K562 (cell line): ENCODE results near the gene CDCA4. TPM values are rescaled to one million over a fixed set of nuclear protein-coding genes. Genes with fewer than 3 reads are reported as not detected.

Experiments
- ATAC-seq: fragments of 200-7000 bp; cut with Tn5 transposase; 3 replicates; pipeline ENCODE4 v1.9.1; 2020; ENCODE audit warnings: moderate library complexity
- BruUV-seq: library from RNA; stranded (reverse); fragments of 400-500 nt; replicated peaks from 2 replicates; lab custom pipeline; 2021; lab: Mats Ljungman, UMichigan
- CTCF ChIA-PET: fragments of 300-600 bp; formaldehyde crosslinking; extraction: SDS; loops from one replicate; lab custom pipeline; 2021; ENCODE audit warnings: low intra/inter-chr PET ratio; lab: Yijun Ruan, JAX
- POLR2A ChIA-PET: fragments of 300-600, 350-650 bp; sonication (Branson Sonifier 250); formaldehyde crosslinking; extraction: SDS; loops from one replicate; lab custom pipeline; 2021; ENCODE audit warnings: antibody characterized with exemption, inconsistent platforms; lab: Yijun Ruan, JAX
- DNase-seq, 4 experiments: peaks; one replicate each; pipeline versions ENCODE4 v3.0.0 to v3.0.0-alpha.2; 2011 to 2018; ENCODE audit warnings: low spot score in 3 of 4, mixed read lengths in 3 of 4; ENCODE audit errors: extremely low read depth in 1 of 4
- FAIRE-seq: peaks from 2 replicates; lab custom pipeline; 2011; peaks lifted over from hg19 to GRCh38; lab: Jason Lieb, UNC
- H2AFZ ChIP-seq: 2 replicates; pipeline ENCODE4 v1.6.0; 2011; ENCODE audit warnings: low read depth, low read length, control low read depth, inconsistent platforms
- H3K27ac ChIP-seq: fragments of 200-600 bp; 3 replicates; pipeline ENCODE4 v1.8.0; 2011; ENCODE audit warnings: low read depth, mild to moderate bottlenecking, control low read depth, inconsistent platforms, low read length, moderate library complexity, mixed read lengths; ENCODE audit errors: extremely low read depth
- H3K27me3 ChIP-seq, 2 experiments: fragments of 300-600 bp in 1 of 2; 2 replicates in 1 of 2; 3 replicates in 1 of 2; pipeline versions ENCODE4 v1.6.0 to v1.8.0; 2011; ENCODE audit warnings: inconsistent platforms in 2 of 2, low read length in 2 of 2, mild to moderate bottlenecking in 1 of 2, mixed read lengths in 1 of 2, moderate library complexity in 1 of 2; ENCODE audit not compliant: control insufficient read depth in 2 of 2, insufficient read depth in 2 of 2
- H3K36me3 ChIP-seq: fragments of 300-600 bp; 3 replicates; pipeline ENCODE4 v1.8.0; 2011; ENCODE audit warnings: mild to moderate bottlenecking, low read length, inconsistent platforms; ENCODE audit not compliant: control insufficient read depth, insufficient read depth
- H3K4me1 ChIP-seq, 2 experiments: fragments of 200-600 bp in 1 of 2; replicated peaks in 1 of 2; 2 replicates in 1 of 2; 3 replicates in 1 of 2; pipeline versions ENCODE4 v1.5.1 to v1.8.0; 2011; ENCODE audit warnings: inconsistent platforms in 2 of 2, low read length in 2 of 2, mild to moderate bottlenecking in 1 of 2, mixed read lengths in 1 of 2, moderate library complexity in 1 of 2; ENCODE audit not compliant: control insufficient read depth in 2 of 2, insufficient read depth in 2 of 2
- H3K4me2 ChIP-seq: 2 replicates; pipeline ENCODE4 v1.6.1; 2011; ENCODE audit warnings: low read length, control low read depth, inconsistent platforms, mixed read lengths; ENCODE audit not compliant: insufficient read depth
- H3K4me3 ChIP-seq: fragments of 200-600 bp; sonication (generic), shearing (Covaris generic); 2 replicates; pipeline ENCODE4 v1.5.1; 2016; ENCODE audit warnings: control low read depth, inconsistent platforms
- H3K79me2 ChIP-seq: fragments of 200-600 bp; 3 replicates; pipeline ENCODE4 v1.8.0; 2011; ENCODE audit warnings: low read length, inconsistent platforms; ENCODE audit not compliant: control insufficient read depth, insufficient read depth
- H3K9ac ChIP-seq, 2 experiments: 2 replicates each; pipeline versions ENCODE4 v1.6.0 to v1.6.1; 2011; ENCODE audit warnings: low read depth in 2 of 2, low read length in 2 of 2, control low read depth in 1 of 2, inconsistent platforms in 1 of 2, mild to moderate bottlenecking in 1 of 2, mixed read lengths in 1 of 2; ENCODE audit not compliant: insufficient read depth in 1 of 2
- H3K9me1 ChIP-seq: one replicate; pipeline ENCODE4 v1.6.0; 2011; ENCODE audit warnings: inconsistent platforms, mild to moderate bottlenecking, low read length, moderate library complexity; ENCODE audit not compliant: control insufficient read depth, insufficient read depth
- H3K9me3 ChIP-seq: replicated peaks from 2 replicates; pipeline ENCODE4 v1.5.1; 2011; ENCODE audit warnings: low read depth, low read length, inconsistent platforms; ENCODE audit not compliant: control insufficient read depth, insufficient read depth
- H4K20me1 ChIP-seq: replicated peaks from 2 replicates; pipeline ENCODE4 v1.6.1; 2011; ENCODE audit warnings: low read length, inconsistent platforms, mixed read lengths; ENCODE audit not compliant: control insufficient read depth, insufficient read depth
- CHCHD3 ChIP-seq: fragments of 250-450 bp; sonication (Bioruptor Pico); IDR thresholded peaks from 2 replicates; pipeline ENCODE4 v2.1.2; 2022; ENCODE audit warnings: mild to moderate bottlenecking
- CREB1 ChIP-seq, 2 experiments: sonication (generic) in 1 of 2; formaldehyde crosslinking in 1 of 2; IDR thresholded peaks; 2 replicates each; pipeline versions ENCODE4 v1.6.1 to v1.8.0; 2012 to 2022; ENCODE audit warnings: inconsistent platforms in 1 of 2, mild to moderate bottlenecking in 1 of 2, missing genetic modification reagents in 1 of 2, moderate library complexity in 1 of 2
- FOXA3 ChIP-seq, 2 experiments: fragments of 450-650 bp in 1 of 2; sonication (generic) in 1 of 2; formaldehyde crosslinking; IDR thresholded peaks in 1 of 2; conservative IDR thresholded peaks in 1 of 2; 2 replicates each; pipeline versions ENCODE4 v1.4.0 to v1.8.0; 2020 to 2022; ENCODE audit warnings: mild to moderate bottlenecking in 2 of 2, missing genetic modification reagents in 1 of 2
- KDM4B ChIP-seq, 2 experiments: fragments of 450-650 bp in 1 of 2; sonication (generic) in 1 of 2; IDR thresholded peaks; 2 replicates each; pipeline ENCODE4 v1.6.1; 2016 to 2017; ENCODE audit warnings: borderline replicate concordance in 2 of 2, antibody characterized with exemption in 1 of 2, low read depth in 1 of 2, mild to moderate bottlenecking in 1 of 2
- MCM7 ChIP-seq, 2 experiments: fragments of 450-650 bp; IDR thresholded peaks; 2 replicates each; pipeline ENCODE4 v1.6.1; 2016 to 2018
- PTBP1 ChIP-seq: fragments of 200-400 bp; formaldehyde crosslinking; IDR thresholded peaks from 2 replicates; pipeline ENCODE4 v1.6.1; 2017; ENCODE audit warnings: low read depth, low read length
- ZNF232 ChIP-seq: sonication (generic); formaldehyde crosslinking; IDR thresholded peaks from 2 replicates; pipeline ENCODE4 v1.8.0; 2022; ENCODE audit warnings: mild to moderate bottlenecking, missing genetic modification reagents
- ZNF263 ChIP-seq: sonication (generic); formaldehyde crosslinking; IDR thresholded peaks from 2 replicates; pipeline ENCODE4 v1.8.0; 2022; ENCODE audit warnings: mild to moderate bottlenecking, missing genetic modification reagents, borderline replicate concordance
- ZNF3 ChIP-seq: fragments of 250-450 bp; sonication (Bioruptor Pico); IDR thresholded peaks from 2 replicates; pipeline ENCODE4 v1.5.0; 2021; ENCODE audit warnings: mild to moderate bottlenecking, moderate library complexity
- ZNF507 ChIP-seq: conservative IDR thresholded peaks from 2 replicates; pipeline ENCODE4 v1.6.1; 2017; ENCODE audit warnings: missing genetic modification characterization, missing compliant biosample characterization
- ZNF76 ChIP-seq: fragments of 250-450 bp; sonication (Bioruptor Pico); IDR thresholded peaks from 2 replicates; pipeline ENCODE4 v1.4.0; 2020; ENCODE audit warnings: mild to moderate bottlenecking, moderate library complexity, borderline replicate concordance
- ZSCAN32 ChIP-seq: fragments of 450-650 bp; formaldehyde crosslinking; IDR thresholded peaks from 2 replicates; pipeline ENCODE4 v1.4.0; 2020; ENCODE audit warnings: mild to moderate bottlenecking, moderate library complexity
- WGBS: fragments of 100-300 bp; shearing (Covaris generic); methylation state at CpG from one replicate; pipeline ENCODE4 v1.1.6; 2016; ENCODE audit warnings: low coverage, mixed read lengths; ENCODE audit not compliant: insufficient coverage; ENCODE audit errors: missing lambda C conversion rate; 5-methylcytosine and 5-hydroxymethylcytosine counted together
- in situ Hi-C: fragments of 300-500 bp; cut with MboI; formaldehyde crosslinking; loops from 4 replicates; pipeline ENCODE4 v1.15.0; 2018; ENCODE audit warnings: inconsistent platforms, mixed read lengths
- intact Hi-C: fragments of 100-400 bp; cut with micrococcal nuclease; formaldehyde crosslinking; loops from 2 replicates; pipeline ENCODE4 v1.14.2; 2022
- polyA plus RNA-seq, 8 experiments: library from polyadenylated mRNA; depleted of rRNA in 4 of 8; stranded (reverse) in 5 of 8; unstranded in 3 of 8; fragments of >200 nt; fragmentation: Nextera tagmentation in 2 of 8; fragmentation: Illumina TruSeq in 1 of 8; extraction: Ambion mirVana in 2 of 8; extraction: Trizol in 1 of 8; gene quantifications; 2 replicates each; pipeline versions ENCODE4 v1.2.1 to v1.2.3, GENCODE V29; 2011 to 2014; ENCODE audit warnings: inconsistent platforms in 1 of 8, missing spikeins in 1 of 8
- total RNA-seq, 7 experiments: library from RNA; depleted of rRNA in 6 of 7; stranded (reverse); fragments of >200 nt in 6 of 7; fragmentation: Illumina TruSeq in 2 of 7; extraction: Trizol in 2 of 7; gene quantifications; 2 replicates each; pipeline versions ENCODE4 v1.2.1 to v1.2.3, GENCODE V29; 2011 to 2021; ENCODE audit warnings: low replicate concordance in 1 of 7
- TF ChIP-seq, protein P1 (sequence below): IDR thresholded peaks from 2 replicates; pipeline ENCODE4 v1.6.1; 2014; ENCODE audit warnings: antibody characterized with exemption
- TF ChIP-seq, protein P2 (sequence below): IDR thresholded peaks from 2 replicates; pipeline ENCODE4 v1.6.1; 2012; ENCODE audit warnings: low read depth, low read length, improper control_type of control experiment, borderline replicate concordance
- TF ChIP-seq, protein P3 (sequence below), 2 experiments: fragments of 450-650 bp; IDR thresholded peaks; 2 replicates each; pipeline ENCODE4 v1.6.1; 2018; ENCODE audit warnings: mild to moderate bottlenecking in 2 of 2, low read depth in 1 of 2; ENCODE audit not compliant: partially characterized antibody in 2 of 2

Gene CDCA4
- total and polyA plus RNA-seq, 9 of the 15 experiments (the other 6 are each of a cell fraction or from before 2014, with no cell fraction given): 6.6 to 44.2 (median 23.0) TPM

DNA sequence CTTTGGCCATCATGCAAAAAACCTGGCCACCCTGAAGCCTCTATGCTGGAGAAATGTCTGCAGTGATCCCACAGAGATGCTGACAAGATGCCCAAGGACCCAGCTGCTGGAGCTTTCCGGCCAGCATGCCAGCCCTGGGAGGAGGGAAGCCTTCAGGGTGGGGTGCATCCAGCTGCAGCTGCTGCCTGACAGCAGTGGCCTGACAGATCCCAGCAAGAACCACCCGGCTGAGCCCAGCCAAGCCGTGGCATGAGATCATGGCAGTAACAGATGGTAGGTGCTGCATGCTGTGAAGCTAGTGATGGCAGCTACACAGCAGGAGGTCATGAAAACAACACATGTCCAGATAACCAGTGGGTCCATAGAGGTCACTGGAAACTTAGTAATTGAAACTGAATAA, 21.5 kb downstream of the CDCA4 start:
- BruUV-seq: no TSS peak
- CTCF ChIA-PET: no interaction called here
- TF ChIP-seq ZNF3 (CRISPR knock-in tag) (no peak), ZNF263 (CRISPR knock-in tag) (no peak), MCM7 (IDR thresholded peaks at IDR 0.05) (no peak), FOXA3 (CRISPR knock-in tag; conservative IDR thresholded peaks at IDR 0.05 in 1 of 2, IDR thresholded peaks at IDR 0.05 in 1 of 2) (no peak), ZNF507 (tag) (no peak), KDM4B (IDR thresholded peaks at IDR 0.05; ENCODE audit: borderline replicate concordance in 2 of 2, low read depth in 1 of 2) (no peak), CHCHD3 (no peak), CREB1 (IDR thresholded peaks at IDR 0.05) (no peak), CREB1 (CRISPR knock-in tag; IDR thresholded peaks at IDR 0.05) (no peak), PTBP1 (no peak), ZNF76 (CRISPR knock-in tag) (no peak), ZSCAN32 (CRISPR knock-in tag) (no peak), ZNF232 (CRISPR knock-in tag) (no peak)
- TF ChIP-seq, protein P1, sequence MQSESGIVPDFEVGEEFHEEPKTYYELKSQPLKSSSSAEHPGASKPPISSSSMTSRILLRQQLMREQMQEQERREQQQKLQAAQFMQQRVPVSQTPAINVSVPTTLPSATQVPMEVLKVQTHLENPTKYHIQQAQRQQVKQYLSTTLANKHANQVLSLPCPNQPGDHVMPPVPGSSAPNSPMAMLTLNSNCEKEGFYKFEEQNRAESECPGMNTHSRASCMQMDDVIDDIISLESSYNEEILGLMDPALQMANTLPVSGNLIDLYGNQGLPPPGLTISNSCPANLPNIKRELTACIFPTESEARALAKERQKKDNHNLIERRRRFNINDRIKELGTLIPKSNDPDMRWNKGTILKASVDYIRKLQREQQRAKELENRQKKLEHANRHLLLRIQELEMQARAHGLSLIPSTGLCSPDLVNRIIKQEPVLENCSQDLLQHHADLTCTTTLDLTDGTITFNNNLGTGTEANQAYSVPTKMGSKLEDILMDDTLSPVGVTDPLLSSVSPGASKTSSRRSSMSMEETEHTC: no peak
- TF ChIP-seq, protein P2, sequence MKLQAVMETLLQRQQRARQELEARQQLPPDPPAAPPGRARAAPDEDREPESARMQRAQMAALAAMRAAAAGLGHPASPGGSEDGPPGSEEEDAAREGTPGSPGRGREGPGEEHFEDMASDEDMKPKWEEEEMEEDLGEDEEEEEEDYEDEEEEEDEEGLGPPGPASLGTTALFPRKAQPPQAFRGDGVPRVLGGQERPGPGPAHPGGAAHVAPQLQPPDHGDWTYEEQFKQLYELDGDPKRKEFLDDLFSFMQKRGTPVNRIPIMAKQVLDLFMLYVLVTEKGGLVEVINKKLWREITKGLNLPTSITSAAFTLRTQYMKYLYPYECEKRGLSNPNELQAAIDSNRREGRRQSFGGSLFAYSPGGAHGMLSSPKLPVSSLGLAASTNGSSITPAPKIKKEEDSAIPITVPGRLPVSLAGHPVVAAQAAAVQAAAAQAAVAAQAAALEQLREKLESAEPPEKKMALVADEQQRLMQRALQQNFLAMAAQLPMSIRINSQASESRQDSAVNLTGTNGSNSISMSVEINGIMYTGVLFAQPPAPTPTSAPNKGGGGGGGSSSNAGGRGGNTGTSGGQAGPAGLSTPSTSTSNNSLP: no peak
- TF ChIP-seq, protein P3, sequence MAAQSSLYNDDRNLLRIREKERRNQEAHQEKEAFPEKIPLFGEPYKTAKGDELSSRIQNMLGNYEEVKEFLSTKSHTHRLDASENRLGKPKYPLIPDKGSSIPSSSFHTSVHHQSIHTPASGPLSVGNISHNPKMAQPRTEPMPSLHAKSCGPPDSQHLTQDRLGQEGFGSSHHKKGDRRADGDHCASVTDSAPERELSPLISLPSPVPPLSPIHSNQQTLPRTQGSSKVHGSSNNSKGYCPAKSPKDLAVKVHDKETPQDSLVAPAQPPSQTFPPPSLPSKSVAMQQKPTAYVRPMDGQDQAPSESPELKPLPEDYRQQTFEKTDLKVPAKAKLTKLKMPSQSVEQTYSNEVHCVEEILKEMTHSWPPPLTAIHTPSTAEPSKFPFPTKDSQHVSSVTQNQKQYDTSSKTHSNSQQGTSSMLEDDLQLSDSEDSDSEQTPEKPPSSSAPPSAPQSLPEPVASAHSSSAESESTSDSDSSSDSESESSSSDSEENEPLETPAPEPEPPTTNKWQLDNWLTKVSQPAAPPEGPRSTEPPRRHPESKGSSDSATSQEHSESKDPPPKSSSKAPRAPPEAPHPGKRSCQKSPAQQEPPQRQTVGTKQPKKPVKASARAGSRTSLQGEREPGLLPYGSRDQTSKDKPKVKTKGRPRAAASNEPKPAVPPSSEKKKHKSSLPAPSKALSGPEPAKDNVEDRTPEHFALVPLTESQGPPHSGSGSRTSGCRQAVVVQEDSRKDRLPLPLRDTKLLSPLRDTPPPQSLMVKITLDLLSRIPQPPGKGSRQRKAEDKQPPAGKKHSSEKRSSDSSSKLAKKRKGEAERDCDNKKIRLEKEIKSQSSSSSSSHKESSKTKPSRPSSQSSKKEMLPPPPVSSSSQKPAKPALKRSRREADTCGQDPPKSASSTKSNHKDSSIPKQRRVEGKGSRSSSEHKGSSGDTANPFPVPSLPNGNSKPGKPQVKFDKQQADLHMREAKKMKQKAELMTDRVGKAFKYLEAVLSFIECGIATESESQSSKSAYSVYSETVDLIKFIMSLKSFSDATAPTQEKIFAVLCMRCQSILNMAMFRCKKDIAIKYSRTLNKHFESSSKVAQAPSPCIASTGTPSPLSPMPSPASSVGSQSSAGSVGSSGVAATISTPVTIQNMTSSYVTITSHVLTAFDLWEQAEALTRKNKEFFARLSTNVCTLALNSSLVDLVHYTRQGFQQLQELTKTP (IDR thresholded peaks at IDR 0.05; ENCODE audit: low read depth in 1 of 2, partially characterized antibody in 2 of 2): no peak

More for the DNA sequence above, 21.5 kb downstream of the CDCA4 start:
- in situ Hi-C loops (no loop called here), intact Hi-C loops (no loop called here)
- no peaks in the 10 kb centered on the region for H3K36me3 ChIP-seq
- 67% methylated on average over 3 of the region's 3 CpGs for WGBS
- H3K9ac ChIP-seq: 0 out of 4 replicates have a peak overlapping the region, but pooled peaks of 1 of the 2 experiments have one; percentile 45
- no peaks in the 10 kb centered on the region for H3K27me3 ChIP-seq
- no peak for DNase-seq
- H3K9me3 ChIP-seq: no peaks in the 10 kb centered on the region
- no peaks in the 10 kb centered on the region for H3K9me1 ChIP-seq
- FAIRE-seq: no peak
- H3K27ac ChIP-seq: no peak overlapping the region
- POLR2A ChIA-PET: interaction anchor here (0.7 to 2.2 kb wide), 3 partner anchors 19 to 50 kb away, joined by 4 to 7 read pairs (median 5); partner anchors contain the start of gene CDCA4
- H4K20me1 ChIP-seq: no peaks in the 10 kb centered on the region
- peaks cover 0 to 7% of the 10 kb centered on the region in 2 experiments; a peak in 2 of 5 replicates for H3K4me1 ChIP-seq
- no peak overlapping the region for H3K4me3 ChIP-seq
- H3K79me2 ChIP-seq: no peaks in the 10 kb centered on the region
- H2AFZ ChIP-seq: no peak overlapping the region
- ATAC-seq: no peak
- no peak overlapping the region for H3K4me2 ChIP-seq
